ENCODE measurements around the gene GALNT7.
A peak's percentile ranks its signal among the peaks of the same experiment; 100 is the strongest.

DNA sequence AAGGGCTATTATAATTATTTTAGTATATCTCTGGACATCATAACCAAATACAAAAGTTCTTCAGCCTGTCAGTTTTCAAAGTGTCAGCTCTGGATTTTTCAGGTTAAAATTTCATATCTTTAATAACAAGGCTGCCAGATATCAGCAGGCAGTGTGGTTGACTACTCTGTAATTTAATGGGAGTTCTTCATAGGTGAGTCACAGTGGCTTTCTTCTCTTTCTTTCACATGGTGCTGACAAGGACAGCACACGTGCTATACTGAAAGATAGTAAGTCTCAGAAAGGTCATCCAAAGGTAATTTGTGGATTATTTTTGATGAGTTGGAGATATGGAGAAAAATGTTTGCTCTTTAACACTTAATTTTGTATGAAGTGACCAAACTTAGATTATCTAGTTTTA is 43.2 kb downstream of the GALNT7 start:
- TF ChIP-seq TAF1 (IDR thresholded peaks at IDR 0.05; ENCODE audit: borderline replicate concordance, insufficient read depth, low read length) = no peak
- TF ChIP-seq, protein P1, sequence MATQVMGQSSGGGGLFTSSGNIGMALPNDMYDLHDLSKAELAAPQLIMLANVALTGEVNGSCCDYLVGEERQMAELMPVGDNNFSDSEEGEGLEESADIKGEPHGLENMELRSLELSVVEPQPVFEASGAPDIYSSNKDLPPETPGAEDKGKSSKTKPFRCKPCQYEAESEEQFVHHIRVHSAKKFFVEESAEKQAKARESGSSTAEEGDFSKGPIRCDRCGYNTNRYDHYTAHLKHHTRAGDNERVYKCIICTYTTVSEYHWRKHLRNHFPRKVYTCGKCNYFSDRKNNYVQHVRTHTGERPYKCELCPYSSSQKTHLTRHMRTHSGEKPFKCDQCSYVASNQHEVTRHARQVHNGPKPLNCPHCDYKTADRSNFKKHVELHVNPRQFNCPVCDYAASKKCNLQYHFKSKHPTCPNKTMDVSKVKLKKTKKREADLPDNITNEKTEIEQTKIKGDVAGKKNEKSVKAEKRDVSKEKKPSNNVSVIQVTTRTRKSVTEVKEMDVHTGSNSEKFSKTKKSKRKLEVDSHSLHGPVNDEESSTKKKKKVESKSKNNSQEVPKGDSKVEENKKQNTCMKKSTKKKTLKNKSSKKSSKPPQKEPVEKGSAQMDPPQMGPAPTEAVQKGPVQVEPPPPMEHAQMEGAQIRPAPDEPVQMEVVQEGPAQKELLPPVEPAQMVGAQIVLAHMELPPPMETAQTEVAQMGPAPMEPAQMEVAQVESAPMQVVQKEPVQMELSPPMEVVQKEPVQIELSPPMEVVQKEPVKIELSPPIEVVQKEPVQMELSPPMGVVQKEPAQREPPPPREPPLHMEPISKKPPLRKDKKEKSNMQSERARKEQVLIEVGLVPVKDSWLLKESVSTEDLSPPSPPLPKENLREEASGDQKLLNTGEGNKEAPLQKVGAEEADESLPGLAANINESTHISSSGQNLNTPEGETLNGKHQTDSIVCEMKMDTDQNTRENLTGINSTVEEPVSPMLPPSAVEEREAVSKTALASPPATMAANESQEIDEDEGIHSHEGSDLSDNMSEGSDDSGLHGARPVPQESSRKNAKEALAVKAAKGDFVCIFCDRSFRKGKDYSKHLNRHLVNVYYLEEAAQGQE (IDR thresholded peaks at IDR 0.05; ENCODE audit: insufficient read depth in 1 of 2, low read depth in 2 of 2, low read length in 2 of 2) = peak in 1 of 2 experiments; percentile 68; a peak in 1 of 4 replicates

All from PFSK-1 (cell line).